ENCODE data around the gene RPLP1.

RPLP1 gene

GRCh38 chr15:69497076-69497475 lies 44.5 kb downstream of the RPLP1 start:
- DNase-seq (ENCODE audit: insufficient read length, low spot score) = no peak
- no peak for FAIRE-seq
- no peak for TF ChIP-seq CTCF (IDR thresholded peaks at IDR 0.05; ENCODE audit: insufficient read depth, missing control alignments)

- no peak for DNase-seq (ENCODE audit: insufficient read length, low spot score)
- no peak for FAIRE-seq
- TF ChIP-seq CTCF (IDR thresholded peaks at IDR 0.05; ENCODE audit: insufficient read depth, missing control alignments) = no peak
Observed at GRCh38 chr15:69497667-69498066, 45.0 kb downstream of the RPLP1 start.

GRCh38 chr15:69498282-69498681 lies 45.7 kb downstream of the RPLP1 start:
- FAIRE-seq (no peak), DNase-seq (ENCODE audit: insufficient read length, low spot score) (no peak)
- no peak for TF ChIP-seq CTCF (IDR thresholded peaks at IDR 0.05; ENCODE audit: insufficient read depth, missing control alignments)

GRCh38 chr15:69498987-69499386 lies 46.4 kb downstream of the RPLP1 start:
- FAIRE-seq (no peak), DNase-seq (ENCODE audit: insufficient read length, low spot score) (no peak)
- no peak for TF ChIP-seq CTCF (IDR thresholded peaks at IDR 0.05; ENCODE audit: insufficient read depth, missing control alignments)

GRCh38 chr15:69499521-69500211 lies 47.0 kb downstream of the RPLP1 start:
- FAIRE-seq = no peak
- TF ChIP-seq CTCF (IDR thresholded peaks at IDR 0.05; ENCODE audit: insufficient read depth, missing control alignments) = no peak
- DNase-seq (ENCODE audit: insufficient read length, low spot score) = no peak

DNA sequence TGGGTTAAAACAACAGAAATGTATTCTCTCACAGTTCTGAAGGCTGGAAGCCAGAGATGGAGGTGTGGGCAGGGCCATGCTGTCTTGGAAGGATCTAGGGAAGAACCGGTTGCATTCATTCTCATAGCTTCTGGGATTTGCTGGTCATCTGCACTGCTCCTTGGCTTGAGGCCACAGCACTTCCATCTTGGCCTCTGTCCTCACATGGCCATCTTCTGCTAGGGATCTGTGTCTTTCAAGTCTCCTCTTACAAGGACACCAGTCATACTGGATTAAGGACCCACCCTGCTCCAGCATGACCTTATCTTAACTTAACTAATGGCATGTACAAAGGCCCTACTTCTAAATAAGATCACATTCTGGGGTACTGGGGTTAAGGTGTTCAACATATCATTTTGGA lies 47.7 kb downstream of the RPLP1 start:
- TF ChIP-seq CTCF (IDR thresholded peaks at IDR 0.05; ENCODE audit: insufficient read depth, missing control alignments) = no peak
- no peak for FAIRE-seq
- no peak for DNase-seq (ENCODE audit: insufficient read length, low spot score)

- TF ChIP-seq CTCF (IDR thresholded peaks at IDR 0.05; ENCODE audit: insufficient read depth, missing control alignments) = no peak
- no peak for DNase-seq (ENCODE audit: insufficient read length, low spot score)
- no peak for FAIRE-seq
Observed at GRCh38 chr15:69501456-69501855, 48.8 kb downstream of the RPLP1 start.
